DND-41 (cell line): ENCODE data around the gene UBA52.
"Not testable (repeated sequence)": the region's sequence is repeated elsewhere in the genome, so short reads cannot be mapped to it uniquely, and the experiment has no call there.

Experiments
- ATAC-seq: fragments of 200-7000 bp; cut with Tn5 transposase; 3 replicates; pipeline ENCODE4 v1.9.1; 2021; ENCODE audit warnings: low read depth; ENCODE audit not compliant: insufficient read depth
- DNase-seq: peaks from one replicate; pipeline ENCODE4 v3.0.0-alpha.2; 2020
- H2AFZ ChIP-seq: 2 replicates; pipeline ENCODE4 v1.6.0; 2012; ENCODE audit warnings: low read depth, low read length
- H3K27ac ChIP-seq: 2 replicates; pipeline ENCODE4 v1.5.1; 2012; ENCODE audit warnings: low read length, inconsistent platforms
- H3K27me3 ChIP-seq: fragments of 200-600 bp; sonication (generic); 2 replicates; pipeline ENCODE4 v1.6.0; 2012; ENCODE audit warnings: low read length, mild to moderate bottlenecking, inconsistent platforms; ENCODE audit not compliant: insufficient read depth, poor library complexity
- H3K36me3 ChIP-seq: 2 replicates; pipeline ENCODE4 v1.5.1; 2012; ENCODE audit warnings: low read length, inconsistent platforms; ENCODE audit not compliant: insufficient read depth
- H3K4me1 ChIP-seq: 2 replicates; pipeline ENCODE4 v1.5.1; 2012; ENCODE audit warnings: mild to moderate bottlenecking, low read length; ENCODE audit not compliant: insufficient read depth
- H3K4me2 ChIP-seq: 2 replicates; pipeline ENCODE4 v1.6.0; 2012; ENCODE audit warnings: mild to moderate bottlenecking, moderate library complexity, low read length, inconsistent platforms; ENCODE audit not compliant: insufficient read depth
- H3K4me3 ChIP-seq, 2 experiments: fragments of 200-600 bp in 1 of 2; shearing (Covaris generic) in 1 of 2; 2 replicates each; pipeline ENCODE4 v1.5.1; 2012 to 2016; ENCODE audit warnings: inconsistent platforms in 2 of 2, low read length in 2 of 2, mild to moderate bottlenecking in 2 of 2, low read depth in 1 of 2, moderate library complexity in 1 of 2
- H3K79me2 ChIP-seq: 2 replicates; pipeline ENCODE4 v1.6.0; 2012; ENCODE audit warnings: low read length, inconsistent platforms; ENCODE audit not compliant: insufficient read depth
- H3K9ac ChIP-seq: 2 replicates; pipeline ENCODE4 v1.6.0; 2012; ENCODE audit warnings: low read depth, mild to moderate bottlenecking, inconsistent platforms, low read length, moderate library complexity
- H3K9me3 ChIP-seq: 2 replicates; pipeline ENCODE4 v1.5.1; 2012; ENCODE audit warnings: low read length, moderate library complexity, mild to moderate bottlenecking, inconsistent platforms; ENCODE audit not compliant: insufficient read depth, severe bottlenecking
- H4K20me1 ChIP-seq: 2 replicates; pipeline ENCODE4 v1.6.0; 2012; ENCODE audit warnings: low read length; ENCODE audit not compliant: insufficient read depth
- CTCF ChIP-seq: IDR thresholded peaks from 2 replicates; pipeline ENCODE4 v1.5.1; 2012; ENCODE audit warnings: borderline replicate concordance, low read length, moderate library complexity, mild to moderate bottlenecking; ENCODE audit not compliant: poor library complexity, severe bottlenecking; ENCODE audit errors: extremely low read depth
- EZH2 ChIP-seq: IDR thresholded peaks from 3 replicates; pipeline ENCODE4 v1.6.1; 2012; ENCODE audit warnings: borderline replicate concordance, low read depth, mild to moderate bottlenecking, moderate library complexity, low read length, inconsistent platforms; ENCODE audit not compliant: severe bottlenecking

The UBA52 gene

GRCh38 chr19:18599485-18599884 lies 27.8 kb downstream of the UBA52 start:
- no peaks in the 10 kb centered on the region for H3K79me2 ChIP-seq
- H3K4me2 ChIP-seq, result no peak overlapping the region
- peaks cover 6% of the 10 kb centered on the region for H3K27me3 ChIP-seq
- no peak overlapping the region for H3K4me3 ChIP-seq
- ATAC-seq (no peak), DNase-seq (no peak)
- no peak for TF ChIP-seq CTCF
- no peak for TF ChIP-seq EZH2
- no peaks in the 10 kb centered on the region for H4K20me1 ChIP-seq
- H3K9me3 ChIP-seq, result no peaks in the 10 kb centered on the region
- peaks cover 2% of the 10 kb centered on the region for H3K4me1 ChIP-seq
- no peak overlapping the region for H3K27ac ChIP-seq
- no peaks in the 10 kb centered on the region for H3K36me3 ChIP-seq
- no peak overlapping the region for H3K9ac ChIP-seq
- no peak overlapping the region for H2AFZ ChIP-seq

GRCh38 chr19:18600692-18601397 lies 29.2 kb downstream of the UBA52 start:
- not testable (repeated sequence) for H3K4me3 ChIP-seq, H3K79me2 ChIP-seq, ATAC-seq, H3K4me2 ChIP-seq, H3K27ac ChIP-seq, H3K9me3 ChIP-seq, H2AFZ ChIP-seq, DNase-seq, H3K27me3 ChIP-seq, H3K4me1 ChIP-seq, H4K20me1 ChIP-seq, H3K36me3 ChIP-seq, H3K9ac ChIP-seq

- no peak overlapping the region for H2AFZ ChIP-seq
- H3K4me1 ChIP-seq, result no peaks in the 10 kb centered on the region
- H3K27me3 ChIP-seq, result peaks cover 6% of the 10 kb centered on the region
- ATAC-seq (no peak), DNase-seq (no peak)
- H3K9ac ChIP-seq, result no peak overlapping the region
- no peak overlapping the region for H3K4me2 ChIP-seq
- no peaks in the 10 kb centered on the region for H3K79me2 ChIP-seq
- no peak overlapping the region for H3K27ac ChIP-seq
- no peaks in the 10 kb centered on the region for H4K20me1 ChIP-seq
- TF ChIP-seq EZH2 (no peak), CTCF (no peak)
- H3K9me3 ChIP-seq, result no peaks in the 10 kb centered on the region
- no peak overlapping the region for H3K4me3 ChIP-seq
- H3K36me3 ChIP-seq, result no peaks in the 10 kb centered on the region
Observed at GRCh38 chr19:18601875-18602274, 30.2 kb downstream of the UBA52 start.

GRCh38 chr19:18603255-18603957 lies 31.7 kb downstream of the UBA52 start:
- no peak overlapping the region for H3K27ac ChIP-seq
- no peaks in the 10 kb centered on the region for H3K36me3 ChIP-seq
- H3K9ac ChIP-seq, result no peak overlapping the region
- TF ChIP-seq EZH2 (no peak), CTCF (peak; percentile 10)
- no peaks in the 10 kb centered on the region for H4K20me1 ChIP-seq
- ATAC-seq, result peak; percentile 55; the same call in 2 of the 3 replicates
- no peaks in the 10 kb centered on the region for H3K79me2 ChIP-seq
- H3K4me3 ChIP-seq, result no peak overlapping the region
- peaks cover 6% of the 10 kb centered on the region for H3K27me3 ChIP-seq
- no peaks in the 10 kb centered on the region for H3K9me3 ChIP-seq
- H3K4me1 ChIP-seq, result no peaks in the 10 kb centered on the region
- H3K4me2 ChIP-seq, result no peak overlapping the region
- DNase-seq, result no peak
- H2AFZ ChIP-seq, result no peak overlapping the region
